A673 (cell line): ENCODE measurements around the gene GGNBP2. TPM values are rescaled to one million over a fixed set of nuclear protein-coding genes. Genes with fewer than 3 reads are reported as not detected.

Experiments used
- BruUV-seq: library from RNA; stranded (reverse); fragments of 400-500 nt; replicated peaks from 2 replicates; lab custom pipeline; 2021; lab: Mats Ljungman, UMichigan
- CTCF ChIA-PET: fragments of 300-600 bp; sonication (Branson Sonifier 250); formaldehyde crosslinking; loops from one replicate; lab custom pipeline; 2022; ENCODE audit warnings: antibody characterized with exemption; lab: Charles Lee
- POLR2A ChIA-PET: fragments of 300-600 bp; sonication (Branson Sonifier 250); formaldehyde crosslinking; loops from one replicate; lab custom pipeline; 2022; ENCODE audit warnings: antibody characterized with exemption; ENCODE audit not compliant: low non-redundant PET; lab: Charles Lee
- DNase-seq: peaks from one replicate; pipeline ENCODE4 v3.0.0-alpha.2; 2015; ENCODE audit warnings: low spot score
- H3K27ac ChIP-seq: fragments of 200-600 bp; sonication (generic); 2 replicates; pipeline ENCODE4 v1.5.1; 2016; ENCODE audit warnings: mixed run types, low read depth, mild to moderate bottlenecking, mixed read lengths, antibody characterized with exemption, low read length; ENCODE audit not compliant: poor library complexity, severe bottlenecking
- H3K27me3 ChIP-seq: fragments of 200-600 bp; sonication (generic); replicated peaks from 2 replicates; pipeline ENCODE4 v1.6.1; 2017; ENCODE audit warnings: mixed run types, low read depth, mild to moderate bottlenecking, mixed read lengths, antibody characterized with exemption, low read length; ENCODE audit not compliant: insufficient read depth, poor library complexity
- H3K36me3 ChIP-seq: fragments of 200-600 bp; sonication (generic); 2 replicates; pipeline ENCODE4 v1.6.1; 2016; ENCODE audit warnings: mixed run types, mild to moderate bottlenecking, mixed read lengths, antibody characterized with exemption, low read length; ENCODE audit not compliant: insufficient read depth, poor library complexity, severe bottlenecking
- H3K4me1 ChIP-seq: fragments of 200-600 bp; sonication (generic); 2 replicates; pipeline ENCODE4 v1.6.1; 2017; ENCODE audit warnings: mixed run types, mild to moderate bottlenecking, mixed read lengths, antibody characterized with exemption, low read length; ENCODE audit not compliant: insufficient read depth, poor library complexity, severe bottlenecking
- H3K4me3 ChIP-seq: fragments of 200-600 bp; sonication (generic); 2 replicates; pipeline ENCODE4 v1.5.1; 2016; ENCODE audit warnings: low read depth, mixed run types, mild to moderate bottlenecking, mixed read lengths, low read length; ENCODE audit not compliant: poor library complexity, severe bottlenecking
- H3K9me3 ChIP-seq: fragments of 200-600 bp; sonication (generic); 2 replicates; pipeline ENCODE4 v1.6.1; 2016; ENCODE audit warnings: mixed run types, low read depth, mild to moderate bottlenecking, mixed read lengths, antibody characterized with exemption, low read length; ENCODE audit not compliant: poor library complexity, severe bottlenecking
- CTCF ChIP-seq: fragments of 300-800, 200-600 bp; sonication (generic); conservative IDR thresholded peaks from 2 replicates; pipeline ENCODE4 v1.5.1; 2017; ENCODE audit warnings: low read depth, mild to moderate bottlenecking, antibody characterized with exemption, low read length, moderate library complexity, mixed read lengths
- EZH2 ChIP-seq: fragments of 200-600 bp; sonication (generic); IDR thresholded peaks from 2 replicates; pipeline ENCODE4 v1.6.1; 2017; ENCODE audit warnings: borderline replicate concordance, low read depth, mild to moderate bottlenecking, mixed read lengths, antibody characterized with exemption, low read length; ENCODE audit not compliant: poor library complexity, severe bottlenecking
- intact Hi-C: fragments of 100-400 bp; cut with micrococcal nuclease; formaldehyde crosslinking; loops from one replicate; pipeline ENCODE4 v1.10.0; 2022; ENCODE audit not compliant: unreplicated experiment
- total RNA-seq: library from RNA; stranded (reverse); gene quantifications from 2 replicates; pipeline ENCODE4 v1.2.3, GENCODE V29; 2021

Gene GGNBP2
- total RNA-seq, 1 experiment from 2014 or later, result 50.4 TPM

DNA sequence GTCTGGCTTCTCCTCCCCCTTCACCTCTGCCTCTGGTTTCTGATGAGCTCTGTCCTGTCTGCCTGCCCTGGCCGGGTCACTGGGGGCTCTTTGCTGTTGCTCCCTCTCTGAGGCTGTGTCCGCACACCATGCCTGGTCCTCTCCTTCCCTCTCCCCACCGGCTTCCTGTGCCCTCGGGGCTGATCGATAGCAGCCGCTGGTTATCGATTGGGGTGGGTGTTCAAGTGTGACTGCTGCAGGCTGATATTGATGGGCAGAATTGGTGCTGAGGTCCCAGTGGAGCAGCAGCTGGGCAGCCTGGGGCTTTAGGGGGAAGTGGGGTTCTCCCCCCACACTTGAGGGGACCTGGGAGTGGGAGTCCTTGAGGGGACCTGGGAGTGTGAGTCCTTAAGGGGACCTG, 73.1 kb downstream of the GGNBP2 start:
- Histone ChIP-seq H3K27me3 (no peaks in the 10 kb centered on the region), H3K9me3 (no peaks in the 10 kb centered on the region), H3K4me1 (no peaks in the 10 kb centered on the region), H3K27ac (no peak overlapping the region), H3K4me3 (no peak overlapping the region), H3K36me3 (no peaks in the 10 kb centered on the region)
- DNase-seq, result no peak
- no TSS peak for BruUV-seq
- no peak for TF ChIP-seq CTCF
- no peak for TF ChIP-seq EZH2
- POLR2A ChIA-PET, result no interaction called here
- CTCF ChIA-PET, result interaction anchor here (0.7 kb wide), 1 partner anchor 9 kb away, joined by 3 read pairs; no protein-coding TSS in a partner anchor
- intact Hi-C loops, result no loop called here

GRCh38 chr17:36623281-36623680, 78.6 kb downstream of the GGNBP2 start:
- TF ChIP-seq CTCF, result no peak
- no peak for TF ChIP-seq EZH2
- Histone ChIP-seq H3K27me3 (no peaks in the 10 kb centered on the region), H3K4me1 (no peaks in the 10 kb centered on the region), H3K9me3 (no peaks in the 10 kb centered on the region), H3K4me3 (no peak overlapping the region), H3K27ac (no peak overlapping the region), H3K36me3 (no peaks in the 10 kb centered on the region)
- ChIA-PET CTCF (no interaction called here), POLR2A (no interaction called here)
- intact Hi-C loops, result loop anchor here (10.0 kb wide), 1 partner anchor 1192 kb away; no protein-coding TSS in a partner anchor
- DNase-seq, result no peak
- BruUV-seq, result no TSS peak

DNA sequence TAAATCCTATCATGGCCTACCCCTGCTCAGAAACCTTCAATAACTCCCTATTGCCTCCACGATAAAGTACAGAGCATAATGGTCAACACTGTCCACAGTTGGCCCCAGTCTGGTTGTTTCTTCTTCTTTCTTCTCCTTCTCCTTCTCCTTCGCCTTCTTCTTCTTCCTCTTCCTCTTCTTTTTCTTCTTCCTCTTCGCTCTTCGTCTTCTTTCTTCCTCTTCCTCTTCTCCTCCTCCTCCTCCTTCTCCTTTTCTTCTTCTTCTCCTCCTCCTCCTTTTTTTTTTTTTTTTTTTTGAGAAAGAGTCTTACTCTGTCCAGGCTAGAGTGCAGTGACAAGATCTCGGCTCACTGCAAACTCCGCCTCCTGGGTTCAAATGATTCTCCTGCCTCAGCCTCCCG, 80.5 kb downstream of the GGNBP2 start:
- ChIA-PET CTCF (interaction anchor here (1.2 kb wide), 1 partner anchor 423 kb away, joined by 4 read pairs; no protein-coding TSS in a partner anchor), POLR2A (no interaction called here)
- H3K4me3 ChIP-seq, result no peak overlapping the region
- no peaks in the 10 kb centered on the region for H3K27me3 ChIP-seq
- no TSS peak for BruUV-seq
- no peaks in the 10 kb centered on the region for H3K9me3 ChIP-seq
- TF ChIP-seq EZH2, result no peak
- TF ChIP-seq CTCF, result no peak
- H3K36me3 ChIP-seq, result no peaks in the 10 kb centered on the region
- intact Hi-C loops, result loop anchor here (10.0 kb wide), 1 partner anchor 1190 kb away; no protein-coding TSS in a partner anchor
- no peaks in the 10 kb centered on the region for H3K4me1 ChIP-seq
- no peak overlapping the region for H3K27ac ChIP-seq
- DNase-seq, result no peak
